HG03460 (cell line): ENCODE results near the gene FKBP3.
"Not testable (repeated sequence)": the region's sequence is repeated elsewhere in the genome, so short reads cannot be mapped to it uniquely, and the experiment has no call there.

Source experiments
- ATAC-seq: cut with Tn5 transposase; IDR thresholded peaks from one replicate; pipeline ENCODE4 v1.9.1; 2021; ENCODE audit not compliant: unreplicated experiment

Gene FKBP3

DNA sequence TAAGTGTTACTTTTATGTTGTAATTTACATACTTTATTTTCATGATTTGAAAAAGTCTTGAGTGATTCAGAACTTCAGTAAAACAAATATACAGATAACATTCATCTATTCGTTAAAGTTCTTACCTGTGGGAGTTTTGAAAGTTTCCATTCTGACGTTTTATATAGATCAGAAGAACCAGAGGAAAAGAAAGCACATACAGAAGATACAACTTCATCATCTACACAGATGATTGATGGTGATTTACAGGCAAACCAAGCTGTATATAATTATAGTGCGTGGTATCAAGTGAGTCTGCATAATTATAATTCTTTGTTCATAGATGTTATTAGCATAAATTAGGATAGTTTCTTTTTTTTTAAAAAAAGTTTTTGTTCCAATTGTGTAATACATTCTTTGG is 20.0 kb downstream of the FKBP3 start:
- ATAC-seq = no peak

DNA sequence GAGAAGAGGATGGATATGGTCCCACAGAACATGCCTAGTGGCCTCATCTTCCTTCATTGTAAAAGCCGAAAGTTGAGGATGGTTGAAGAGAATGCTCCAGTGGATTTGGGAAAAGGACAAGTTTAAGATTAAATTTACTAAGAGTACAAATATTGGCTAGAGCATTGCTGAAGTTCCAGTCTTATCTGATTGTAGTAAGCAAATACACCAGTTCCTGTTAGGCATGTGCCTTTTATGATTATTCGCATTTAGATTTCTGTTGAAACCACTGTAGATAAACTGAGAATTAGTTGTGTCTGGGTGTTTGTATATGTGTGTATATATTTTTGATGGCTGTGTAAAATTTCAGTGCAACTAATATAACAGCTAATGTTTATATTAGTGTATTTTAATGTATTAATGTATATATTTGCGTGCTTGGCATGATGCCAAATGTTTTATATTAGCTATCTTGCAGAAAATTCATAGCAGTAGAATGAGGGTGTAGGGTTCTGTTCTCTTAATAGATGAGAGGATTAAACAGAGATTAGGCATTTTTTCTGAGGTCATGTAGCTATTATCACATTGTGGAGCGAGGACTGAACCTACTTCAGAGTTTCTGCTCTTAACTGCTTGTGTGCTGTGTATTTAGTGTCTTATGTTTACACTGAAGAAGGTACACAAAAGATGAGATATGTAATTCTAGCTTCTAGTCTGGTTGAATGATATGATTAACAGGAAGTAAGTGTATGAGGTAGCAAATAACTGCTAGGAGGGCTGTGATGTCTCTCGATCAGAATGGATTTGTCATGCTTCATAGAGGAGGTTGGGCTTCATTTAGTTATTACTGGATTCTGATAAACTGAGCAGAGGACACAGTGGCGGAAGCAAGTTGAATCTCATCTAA is 21.1 kb downstream of the FKBP3 start:
- ATAC-seq = no peak

DNA sequence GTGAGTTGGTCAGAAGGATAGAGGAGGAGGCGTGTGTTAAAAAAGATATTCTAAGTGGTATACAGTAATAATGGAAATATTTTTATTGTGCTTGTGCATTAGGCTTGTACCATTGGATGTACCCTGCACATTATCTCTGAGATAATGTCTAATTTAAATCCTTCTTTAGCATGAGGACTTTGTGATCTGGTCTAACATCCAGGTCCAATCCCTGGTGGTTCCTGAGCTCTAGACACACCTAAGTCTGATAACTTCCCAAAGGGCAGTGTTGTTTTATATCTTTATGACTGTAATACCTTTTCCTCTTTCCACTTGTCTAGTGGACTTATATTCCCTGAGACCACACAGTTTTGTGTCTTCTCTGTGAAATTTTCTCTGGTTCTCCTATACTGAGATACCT is 29.7 kb downstream of the FKBP3 start:
- no peak for ATAC-seq

DNA sequence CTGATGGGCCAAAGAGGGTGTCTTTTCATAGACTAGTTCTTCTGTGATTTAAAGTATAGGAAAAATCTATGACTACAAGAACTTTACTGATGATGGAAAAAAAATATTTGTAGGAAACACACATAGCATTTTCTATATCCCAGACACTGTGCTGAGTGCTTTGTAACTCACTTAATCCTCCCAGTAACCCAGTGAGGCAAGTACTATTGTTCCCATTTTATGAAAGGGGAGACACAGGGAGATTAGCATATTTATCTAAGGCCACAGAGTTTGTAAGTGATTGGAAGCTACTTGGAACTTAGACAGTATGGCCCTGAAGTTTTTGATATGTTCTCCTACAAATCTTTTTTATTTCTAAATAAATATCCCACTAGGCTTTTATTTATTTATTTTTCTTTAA is 30.5 kb downstream of the FKBP3 start:
- ATAC-seq = no peak

DNA sequence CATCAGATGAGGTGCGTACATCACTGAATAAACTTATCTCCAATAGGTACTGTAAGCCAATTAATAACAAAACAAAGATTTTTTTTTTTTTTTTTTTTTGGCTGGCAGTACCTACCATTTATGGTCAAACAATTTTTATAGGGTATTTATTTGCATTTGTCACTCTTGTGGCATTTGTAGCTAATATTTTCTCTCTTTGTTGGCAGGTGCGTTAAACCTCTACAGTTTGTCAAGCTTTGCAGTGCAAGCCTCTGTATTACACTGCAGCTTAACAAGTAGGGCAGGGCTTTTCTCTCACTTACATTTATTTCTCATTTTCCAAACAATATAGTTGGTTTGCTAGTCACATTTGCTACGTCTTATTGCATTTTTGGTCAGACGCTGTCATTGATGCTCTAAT is 38.1 kb downstream of the FKBP3 start:
- no peak for ATAC-seq

DNA sequence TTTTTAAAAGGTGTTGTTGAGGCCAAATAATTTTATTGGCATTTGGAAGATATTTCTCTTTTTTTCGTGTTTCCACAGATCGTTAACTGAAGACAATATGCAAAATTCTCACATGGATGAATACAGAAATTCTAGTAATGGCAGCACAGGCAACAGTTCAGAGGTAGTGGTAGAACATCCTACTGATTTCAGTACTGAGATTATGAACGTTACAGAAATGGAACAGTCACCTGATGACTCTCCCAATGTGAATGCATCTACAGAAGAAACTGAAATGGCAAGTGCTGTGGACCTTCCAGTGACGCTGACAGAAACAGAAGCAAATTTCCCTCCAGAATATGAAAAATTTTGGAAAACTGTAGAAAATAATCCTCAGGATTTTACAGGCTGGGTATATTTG is 39.1 kb downstream of the FKBP3 start:
- ATAC-seq = no peak

DNA sequence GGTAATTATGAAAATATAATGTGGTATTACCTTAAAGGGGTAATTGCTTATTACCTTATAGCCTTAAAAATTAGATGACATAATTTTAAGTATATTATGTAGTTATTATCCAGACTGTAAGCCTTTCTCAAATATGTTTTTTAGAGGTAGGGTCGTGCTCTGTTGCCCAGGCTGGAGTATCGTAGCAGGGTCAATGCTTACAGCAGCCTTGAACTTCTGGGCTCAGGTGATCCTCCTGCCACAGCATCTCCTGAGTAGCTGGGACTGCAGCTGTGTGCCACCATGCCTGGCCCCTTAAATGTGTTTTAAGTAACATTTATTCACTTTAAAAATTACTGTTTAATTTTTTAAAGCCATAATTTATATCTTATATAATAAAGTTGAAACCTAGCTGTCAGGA is 40.0 kb downstream of the FKBP3 start:
- ATAC-seq = no peak

DNA sequence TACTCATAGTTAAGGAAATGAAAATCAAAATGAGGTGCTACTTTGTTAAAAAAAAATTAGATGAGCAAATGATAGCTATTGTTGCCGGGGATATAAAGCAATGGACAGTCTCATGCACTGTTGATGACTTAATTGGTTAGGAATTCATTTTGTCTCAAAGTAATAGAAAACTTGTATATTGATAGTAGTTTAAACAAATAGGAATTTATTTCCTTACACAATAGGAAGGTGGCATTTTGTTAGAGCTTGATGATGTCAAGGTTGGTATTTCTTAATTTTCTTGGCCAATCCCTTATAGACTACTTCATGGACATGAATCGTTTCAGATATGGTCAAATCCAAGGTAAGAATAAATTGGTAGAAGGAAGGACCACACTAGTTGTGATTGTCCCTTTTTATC is 42.6 kb downstream of the FKBP3 start:
- ATAC-seq = no peak

DNA sequence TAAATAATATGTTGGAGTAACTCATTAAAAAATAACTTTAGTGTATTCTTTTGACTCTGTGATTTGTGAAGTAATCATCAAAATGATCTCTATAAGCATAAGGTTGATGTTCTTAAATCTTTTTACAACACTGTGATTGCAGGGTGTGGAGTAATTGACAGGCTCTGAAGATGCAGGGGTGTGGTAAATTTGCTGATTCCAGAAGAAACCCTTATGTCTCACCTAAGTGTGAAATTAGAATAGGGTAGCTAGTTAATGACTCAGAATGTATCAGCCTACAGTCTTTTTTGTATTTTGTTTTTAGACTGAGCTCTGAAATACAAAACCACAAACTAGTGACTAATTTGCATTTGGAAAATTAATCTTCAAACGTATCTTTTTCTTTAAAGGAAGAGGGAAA is 44.5 kb downstream of the FKBP3 start:
- ATAC-seq = peak; percentile 76

DNA sequence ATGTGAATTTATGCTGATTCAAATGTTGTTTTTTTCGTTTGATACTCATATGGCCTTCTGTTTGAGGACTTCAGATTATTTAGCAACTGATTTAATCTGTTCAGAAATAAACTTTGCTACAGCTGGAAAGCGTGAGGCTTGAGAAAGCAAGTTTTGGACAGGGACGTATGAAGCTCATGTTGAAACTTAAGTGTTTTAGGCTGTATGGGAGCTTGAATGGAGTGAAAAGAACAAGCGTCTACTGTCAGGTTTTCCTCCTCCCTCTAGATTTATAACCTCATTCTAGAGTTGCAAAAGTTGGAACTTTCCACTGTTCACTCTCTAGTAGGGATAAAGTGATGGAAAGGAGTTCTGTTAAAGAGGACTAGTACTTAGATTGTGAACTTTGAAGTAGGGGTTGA is 49.3 kb downstream of the FKBP3 start:
- ATAC-seq = peak; percentile 5

DNA sequence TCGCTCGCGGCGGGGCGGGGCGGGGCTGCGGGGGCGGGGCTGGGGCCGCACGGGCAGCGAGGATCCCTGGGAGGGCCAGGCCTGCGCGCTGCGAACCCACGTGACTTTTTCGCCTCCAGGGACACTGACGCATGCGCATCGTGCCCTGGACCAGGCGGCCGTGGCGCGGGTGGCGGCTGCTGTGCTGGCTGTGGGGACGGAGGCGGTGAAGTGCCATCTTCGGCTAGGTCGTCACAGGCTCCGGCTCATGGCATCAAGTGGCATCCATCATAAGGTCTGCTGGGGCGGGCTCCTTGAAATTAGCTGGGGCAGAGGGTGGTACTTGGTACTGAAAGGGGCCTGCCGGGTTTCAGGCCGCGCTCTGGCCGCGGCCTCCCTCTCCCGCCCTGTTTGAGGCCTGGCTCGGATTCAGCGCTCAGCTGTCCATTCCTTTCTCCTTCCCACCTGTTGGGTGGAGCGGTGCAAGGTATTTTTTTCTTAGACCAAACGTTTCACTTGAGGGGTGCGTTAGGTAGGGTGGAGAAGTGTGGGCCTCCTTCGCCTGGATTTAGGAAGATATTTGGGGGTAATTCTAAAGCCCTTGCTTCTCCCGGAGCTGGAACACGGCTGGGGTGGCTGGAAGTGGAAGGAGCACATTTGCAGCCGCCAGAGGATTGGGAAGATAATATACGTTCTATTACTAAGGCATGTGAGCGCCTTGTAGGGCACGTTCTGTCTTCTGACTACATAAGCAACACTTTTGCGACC is 50.1 kb downstream of the FKBP3 start, which contains the start of gene PRPF39:
TSS of gene PRPF39 (plus strand) at position 141 of the 747 bp plus-strand sequence. CDS start 11,124 bp downstream, outside the sequence.
- peak; percentile 85 for ATAC-seq

DNA sequence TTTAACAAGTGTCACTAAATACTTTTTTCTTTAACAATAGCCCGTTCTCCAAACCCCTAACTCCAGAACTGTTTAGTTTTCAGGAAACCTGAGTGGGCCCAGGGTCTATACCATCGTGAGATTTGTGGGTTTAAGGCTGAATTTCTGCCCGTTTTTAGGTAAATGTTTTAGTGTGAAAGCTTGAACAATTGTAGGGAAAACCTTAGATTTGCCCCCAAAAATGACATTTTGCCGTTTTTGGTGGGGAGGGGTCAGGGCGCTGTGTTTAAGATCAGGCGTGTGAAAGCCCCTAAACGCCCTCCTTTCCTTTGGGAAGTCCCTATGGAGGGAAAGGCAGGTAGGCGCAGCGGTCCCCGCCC is 50.7 kb downstream of the FKBP3 start:
- ATAC-seq = no peak

DNA sequence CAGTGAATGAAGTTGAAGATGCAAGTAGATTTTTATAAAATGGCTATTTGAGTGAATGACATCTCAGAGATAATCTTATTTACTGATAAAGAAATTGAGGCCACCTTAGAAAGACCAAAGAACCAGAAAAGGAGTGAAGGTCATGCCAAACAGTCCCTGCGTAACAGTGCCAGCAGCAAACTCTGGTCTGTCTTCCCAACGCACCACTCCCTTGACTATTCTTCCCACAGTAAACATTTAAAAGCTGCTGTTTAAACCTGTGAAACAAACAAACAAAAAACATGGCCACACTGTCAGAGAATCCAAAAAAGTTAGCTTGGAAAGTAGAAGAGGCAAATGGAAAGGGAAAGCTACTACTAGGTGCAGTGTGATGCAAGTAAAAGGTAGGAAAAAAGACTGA is 51.9 kb downstream of the FKBP3 start:
- no peak for ATAC-seq

DNA sequence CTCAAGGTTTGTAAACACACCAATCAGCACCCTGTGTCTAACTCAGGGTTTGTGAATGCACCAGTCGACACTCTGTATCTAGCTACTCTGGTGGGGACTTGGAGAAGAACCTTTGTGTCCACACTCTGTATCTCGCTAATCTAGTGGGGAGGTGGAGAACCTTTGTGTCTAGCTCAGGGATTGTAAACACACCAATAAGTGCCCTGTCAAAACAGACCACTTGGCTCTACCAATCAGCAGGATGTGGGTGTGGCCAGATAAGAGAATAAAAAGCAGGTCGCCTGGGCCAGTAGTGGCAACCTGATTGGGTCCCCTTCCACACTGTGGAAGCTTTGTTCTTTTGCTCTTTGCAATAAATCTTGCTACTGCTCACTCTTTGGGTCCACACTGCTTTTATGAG is 53.2 kb downstream of the FKBP3 start:
- not testable (repeated sequence) for ATAC-seq

DNA sequence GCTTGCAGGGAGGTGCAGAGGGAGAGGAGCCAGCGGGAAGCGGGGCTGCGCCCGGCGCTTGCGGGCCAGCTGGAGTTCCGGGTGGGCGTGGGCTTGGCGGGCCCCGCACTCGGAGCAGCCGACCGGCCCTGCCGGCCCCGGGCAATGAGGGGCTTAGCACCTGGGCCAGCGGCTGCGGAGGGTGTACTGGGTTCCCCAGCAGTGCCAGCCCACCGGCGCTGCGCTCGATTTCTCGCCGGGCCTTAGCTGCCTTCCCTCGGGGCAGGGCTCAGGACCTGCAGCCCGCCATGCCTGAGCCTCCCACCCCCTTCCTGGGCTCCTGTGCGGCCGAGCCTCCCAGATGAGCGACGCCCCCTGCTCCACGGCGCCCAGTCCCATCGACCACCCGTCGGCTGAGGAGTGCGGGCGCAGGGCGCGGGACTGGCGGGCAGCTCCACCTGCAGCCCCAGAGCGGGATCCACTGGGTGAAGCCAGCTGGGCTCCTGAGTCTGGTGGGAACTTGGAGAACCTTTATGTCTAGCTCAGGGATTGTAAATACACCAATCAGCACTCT is 53.8 kb downstream of the FKBP3 start:
- not testable (repeated sequence) for ATAC-seq

DNA sequence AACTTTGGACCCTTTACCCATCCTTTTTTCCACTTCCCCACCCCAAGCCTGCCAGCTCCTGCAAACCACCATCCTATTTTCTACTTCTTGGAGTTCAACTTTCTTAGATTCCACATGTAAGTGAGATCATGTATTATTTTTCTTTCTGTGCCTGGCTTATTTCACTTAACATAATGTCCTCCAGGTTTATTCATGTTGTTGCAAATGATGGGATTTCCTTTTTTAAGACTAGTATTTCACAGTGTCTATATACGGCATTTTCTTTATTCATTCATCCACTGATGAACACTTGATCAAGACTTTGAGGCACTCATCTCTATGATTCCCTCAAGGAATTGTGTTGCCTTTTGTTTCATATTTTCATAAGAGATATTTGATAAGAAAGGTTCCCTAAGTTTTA is 56.0 kb downstream of the FKBP3 start:
- ATAC-seq = no peak

DNA sequence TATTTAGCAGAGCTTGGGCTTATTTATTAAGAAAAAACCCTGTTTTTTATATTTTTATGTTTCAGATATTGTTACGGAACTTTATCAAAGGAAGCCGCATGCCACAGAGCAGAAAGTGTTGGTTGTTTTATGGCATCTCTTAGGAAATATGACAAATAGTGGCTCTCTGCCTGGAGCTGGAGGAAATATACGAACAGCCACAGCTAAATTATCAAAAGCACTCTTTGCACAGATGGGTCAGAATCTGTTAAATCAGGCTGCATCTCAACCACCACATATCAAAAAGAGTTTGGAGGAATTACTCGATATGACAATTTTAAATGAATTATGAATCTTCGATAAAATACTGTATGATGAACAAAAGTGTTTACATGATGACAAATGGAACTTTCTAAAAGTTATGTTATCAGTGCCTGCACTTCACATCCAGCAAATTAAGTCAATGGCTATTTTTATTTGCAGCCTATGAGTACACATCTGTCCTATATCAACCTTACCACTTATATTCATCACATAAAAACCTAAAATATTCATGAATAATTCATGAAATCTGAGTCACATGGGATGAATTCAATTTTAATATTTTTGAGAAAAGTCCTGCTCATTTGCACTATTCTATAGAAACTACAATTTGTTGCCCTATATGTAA is 60.9 kb downstream of the FKBP3 start:
- ATAC-seq = no peak

DNA sequence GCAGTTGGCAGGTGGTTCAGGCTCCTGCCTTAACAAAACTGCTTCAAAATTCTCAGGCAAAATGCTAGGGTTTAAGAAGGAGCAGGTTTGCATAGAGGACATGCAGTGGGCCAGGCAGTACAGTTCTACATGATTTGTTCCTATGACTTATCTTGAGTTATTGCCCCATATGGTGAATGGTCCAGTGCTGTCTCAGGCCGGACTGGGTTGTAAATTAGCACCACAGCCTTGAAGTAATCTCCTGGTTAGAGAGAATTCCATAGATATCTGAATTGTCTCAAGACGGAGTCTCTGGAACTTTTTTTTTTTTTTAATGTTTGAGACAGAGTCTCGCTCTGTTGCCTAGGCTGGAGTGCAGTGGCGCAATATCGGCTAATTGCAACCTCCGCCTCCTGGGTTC is 62.2 kb downstream of the FKBP3 start:
- ATAC-seq = no peak

DNA sequence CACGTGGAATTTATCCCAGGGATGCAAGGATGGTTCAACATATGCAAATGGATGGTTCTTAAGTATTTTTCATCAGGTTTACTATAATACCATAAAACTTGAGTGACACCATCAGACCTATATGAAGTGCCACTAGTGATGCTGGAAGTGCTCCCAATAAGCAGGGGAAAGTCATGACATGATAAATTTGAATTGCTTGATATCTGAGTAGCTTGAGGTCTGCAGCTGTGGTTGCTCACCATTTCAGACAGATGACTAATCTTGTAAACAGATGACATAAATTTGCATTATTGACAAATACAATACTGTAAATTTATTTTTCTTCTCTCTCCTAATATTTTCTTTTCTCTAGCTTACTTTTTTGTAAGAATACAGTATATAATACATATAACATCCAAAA is 64.1 kb downstream of the FKBP3 start:
- ATAC-seq = no peak

DNA sequence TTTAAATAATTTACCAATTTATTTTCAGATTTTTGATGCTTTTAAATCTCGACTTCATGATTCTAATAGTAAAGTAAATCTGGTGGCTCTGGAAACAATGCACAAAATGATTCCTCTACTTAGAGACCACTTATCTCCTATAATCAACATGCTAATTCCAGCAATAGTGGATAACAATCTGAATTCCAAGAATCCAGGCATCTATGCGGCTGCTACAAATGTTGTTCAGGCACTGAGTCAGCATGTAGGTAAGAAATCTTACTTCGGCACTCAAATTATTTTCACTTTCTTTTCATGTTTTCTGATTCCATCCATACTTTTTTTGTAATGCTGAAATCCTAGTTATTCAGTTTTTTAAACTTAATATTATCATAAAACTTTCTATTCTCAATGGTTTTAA is 65.9 kb downstream of the FKBP3 start:
- ATAC-seq = no peak

DNA sequence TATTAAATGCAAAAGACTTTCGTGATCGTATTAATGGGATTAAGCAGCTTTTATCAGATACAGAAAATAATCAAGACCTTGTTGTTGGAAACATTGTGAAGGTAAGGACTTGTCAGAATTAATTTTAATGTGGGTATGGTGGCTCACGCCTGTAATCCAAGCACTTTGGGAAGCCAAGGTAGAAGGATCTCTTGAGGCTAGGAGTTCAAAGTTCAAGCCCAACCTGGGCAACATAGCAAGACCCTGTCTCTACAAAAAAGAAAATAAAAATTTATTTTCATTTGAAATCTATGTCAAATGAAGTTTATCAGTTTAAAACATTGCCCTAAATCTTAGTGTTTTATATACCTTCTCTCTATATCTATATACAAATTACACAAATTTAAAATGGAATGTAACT is 67.6 kb downstream of the FKBP3 start:
- no peak for ATAC-seq

DNA sequence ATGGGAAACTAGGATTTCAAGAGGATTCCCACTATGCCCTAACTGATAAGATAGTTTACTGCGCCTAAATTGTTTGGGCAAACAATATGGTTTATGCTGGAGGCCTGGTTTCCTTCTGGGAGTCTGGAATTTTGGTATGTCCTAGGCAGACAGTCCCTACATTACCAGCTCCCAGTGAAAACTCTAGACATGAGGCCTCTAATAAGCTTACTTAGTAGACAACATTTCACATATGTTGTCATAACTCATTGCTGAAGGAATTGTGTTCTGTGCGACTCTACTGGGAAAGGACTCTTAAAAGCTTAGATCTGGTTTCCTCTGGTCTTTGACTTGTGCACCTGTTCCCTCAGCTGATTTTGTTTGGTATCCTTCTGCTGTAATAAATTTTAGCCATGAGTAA is 68.3 kb downstream of the FKBP3 start:
- no peak for ATAC-seq
